NCI-H2107 (cell line): ENCODE measurements around the gene BROX.
"Not testable (repeated sequence)": the region's sequence is repeated elsewhere in the genome, so short reads cannot be mapped to it uniquely, and the experiment has no call there.

ENCODE experiments used
- DNase-seq: peaks from one replicate; lab custom pipeline; 2025; lab: John Stamatoyannopoulos, UW

BROX gene

DNA sequence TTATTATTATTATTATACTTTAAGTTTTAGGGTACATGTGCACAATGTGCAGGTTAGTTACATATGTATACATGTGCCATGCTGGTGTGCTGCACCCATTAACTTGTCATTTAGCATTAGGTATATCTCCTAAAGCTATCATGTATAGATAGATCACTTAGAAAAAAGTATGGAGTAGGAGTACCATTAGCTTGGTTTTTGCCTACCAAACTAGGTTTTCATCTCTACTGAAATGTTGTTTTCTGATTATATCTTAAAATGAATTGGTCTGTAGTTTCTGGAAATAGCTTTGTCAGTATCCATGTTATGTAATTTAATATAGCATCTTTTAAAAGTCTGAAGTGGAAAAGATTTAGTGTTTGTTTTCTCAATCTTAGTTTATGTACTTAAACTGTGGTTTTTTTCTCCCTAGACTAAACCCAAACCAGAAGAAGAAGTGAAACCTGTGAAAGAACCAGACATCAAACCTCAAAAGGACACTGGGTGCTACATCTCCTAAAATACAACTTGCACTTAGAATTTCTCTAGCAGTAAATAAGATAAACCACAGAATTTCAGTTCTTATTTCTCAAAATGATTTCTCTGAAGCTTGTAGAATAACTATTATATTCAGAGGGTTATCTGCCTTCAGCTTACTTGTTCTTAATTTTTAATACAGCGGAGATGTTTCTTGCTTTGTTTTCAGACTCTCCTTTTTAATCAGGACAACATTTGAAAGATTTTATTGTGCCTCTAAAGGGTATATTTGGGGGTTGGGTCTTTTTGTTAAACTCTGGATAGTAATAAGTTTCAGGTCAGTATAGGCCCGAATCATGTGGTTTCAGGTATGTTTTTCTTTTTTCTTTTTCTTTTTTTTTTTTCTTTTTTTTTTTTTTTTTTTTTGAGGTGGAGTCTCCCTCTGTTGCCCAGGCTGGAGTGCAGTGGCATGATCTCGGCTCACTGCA, 20.1 kb downstream of the BROX start:
- DNase-seq: no peak

DNA sequence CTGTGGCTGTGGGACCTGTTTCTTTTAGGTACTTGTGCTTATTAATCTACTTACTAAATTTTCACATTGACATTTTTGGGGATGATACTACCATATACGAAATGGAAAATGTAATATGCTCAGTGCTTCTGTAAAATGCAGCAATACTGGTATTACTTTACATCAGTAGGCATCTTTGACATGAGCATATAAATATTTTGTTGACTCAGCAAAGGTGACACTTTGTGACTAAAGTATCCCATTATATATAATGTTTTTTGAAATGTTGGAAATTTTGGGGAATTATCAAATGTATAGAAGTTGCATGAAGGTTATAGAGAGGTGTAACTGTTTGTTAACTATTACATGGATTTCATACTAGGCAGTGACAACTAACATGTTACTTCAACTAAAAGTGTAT, 22.4 kb downstream of the BROX start:
- DNase-seq: no peak

DNA sequence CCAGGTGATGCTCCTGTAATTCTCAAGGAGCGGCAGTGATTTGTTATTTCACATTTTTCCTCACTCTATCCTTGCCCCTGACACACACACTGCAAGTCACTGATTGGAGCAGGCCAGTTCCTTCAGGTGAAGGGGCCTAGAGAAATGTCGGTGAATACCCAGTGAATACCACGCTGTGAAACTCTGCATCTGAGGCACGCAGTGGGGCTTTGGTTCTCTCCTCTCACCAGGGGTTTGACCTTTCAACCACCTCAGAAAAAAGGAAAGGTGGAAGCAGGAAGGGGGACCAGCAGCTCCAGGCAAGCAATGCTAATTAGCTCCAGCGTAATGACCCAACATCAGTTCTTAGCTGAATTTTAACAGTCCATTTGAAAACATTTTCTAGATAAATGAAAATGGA, 24.1 kb downstream of the BROX start:
- no peak for DNase-seq

DNA sequence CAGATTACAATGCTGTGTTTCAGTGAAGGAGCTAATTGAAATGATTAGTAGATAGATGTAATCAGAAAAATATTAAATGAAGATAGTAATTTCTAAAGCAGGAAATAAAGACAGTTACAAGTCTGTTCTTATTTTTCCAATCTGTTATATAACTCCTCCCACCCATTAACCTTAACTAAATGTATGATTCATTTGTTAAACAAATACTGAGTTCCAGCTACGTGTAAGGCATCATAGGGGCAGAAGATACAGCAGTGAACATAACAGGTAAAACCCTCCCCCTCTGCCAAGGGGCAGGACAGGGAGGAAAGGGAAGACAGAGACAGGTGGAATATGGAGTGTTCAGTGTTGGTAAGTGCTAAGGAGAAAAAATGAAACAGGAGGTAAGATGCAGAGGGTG, 24.6 kb downstream of the BROX start, which contains the start of gene FAM177B:
TSS of gene FAM177B (plus strand) at position 231 of the 400 bp plus-strand sequence. CDS start 9,344 bp downstream, outside the sequence.
- DNase-seq: no peak

DNA sequence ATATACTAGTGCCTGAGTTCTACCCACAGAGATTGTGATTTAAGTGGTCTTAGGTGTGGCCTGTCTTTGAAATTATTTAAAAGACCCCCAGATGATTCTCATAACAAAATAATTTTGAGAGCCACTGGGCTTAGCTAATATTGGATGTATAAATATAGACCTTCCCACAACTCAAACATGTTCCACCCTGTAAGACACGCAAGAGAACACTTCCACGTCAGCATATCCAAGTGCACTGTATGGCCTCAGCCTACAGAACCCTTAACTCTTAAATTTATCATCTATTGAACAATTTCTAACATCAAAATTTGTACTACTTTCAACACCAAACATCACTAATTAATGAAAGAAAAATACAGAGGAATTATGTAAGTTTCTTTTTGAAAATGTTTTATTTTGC, 27.1 kb downstream of the BROX start:
- DNase-seq: no peak

DNA sequence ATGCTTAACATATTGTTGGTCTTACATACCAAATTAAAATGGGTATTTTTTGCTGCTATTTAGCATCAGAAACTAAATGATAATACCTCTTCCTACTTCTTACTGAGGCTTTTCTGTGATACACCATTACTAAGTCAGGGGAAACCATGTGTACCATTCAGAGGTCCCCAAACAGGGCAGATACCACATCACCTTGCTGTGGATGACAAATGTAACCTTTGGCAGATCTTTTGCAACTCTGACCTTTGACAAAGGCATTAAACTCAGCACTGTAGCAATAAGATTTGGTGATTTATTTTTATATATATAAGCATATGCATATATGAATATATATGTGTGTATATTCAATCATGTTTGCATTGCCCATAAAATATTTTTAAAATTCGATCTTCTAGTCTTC, 27.6 kb downstream of the BROX start:
- no peak for DNase-seq

DNA sequence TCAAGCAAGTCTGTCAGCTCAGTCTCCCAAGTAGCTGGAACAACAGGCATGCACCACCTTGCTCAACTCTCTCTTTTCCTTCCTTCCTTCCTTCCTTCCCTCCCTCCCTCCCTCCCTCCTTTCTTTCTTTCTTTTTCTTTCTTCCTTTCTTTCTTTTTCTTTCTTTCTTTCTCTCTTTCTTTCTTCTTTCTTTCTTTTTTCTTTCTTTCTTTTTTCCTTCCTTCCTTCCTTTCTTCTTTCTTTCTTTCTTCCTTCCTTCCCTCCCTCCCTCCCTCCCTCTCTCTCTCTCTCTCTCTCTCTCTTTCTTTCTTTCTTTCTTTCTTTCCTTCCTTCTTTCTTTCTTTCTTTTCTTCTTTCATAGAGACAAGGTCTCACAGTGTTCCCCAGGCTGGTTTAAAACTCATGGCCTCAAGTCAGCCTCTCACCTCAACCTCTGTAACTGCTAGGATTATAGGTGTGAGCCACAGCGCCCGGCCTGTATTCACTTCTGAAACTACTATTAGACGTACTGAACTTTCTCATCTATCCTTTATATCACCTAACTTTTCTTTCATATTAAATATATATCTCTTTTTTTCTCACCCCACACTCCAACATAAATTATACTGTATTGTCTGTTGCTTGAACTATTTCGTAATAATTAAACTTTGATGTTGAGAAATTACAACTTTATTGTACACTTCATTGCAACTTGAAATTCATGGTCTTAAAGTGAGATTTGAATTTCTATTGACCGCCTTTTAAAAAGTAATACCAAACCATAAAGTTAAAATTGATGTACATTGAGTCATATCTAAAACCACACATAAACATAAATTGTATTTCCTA, 29.5 kb downstream of the BROX start:
- not testable (repeated sequence) for DNase-seq

DNA sequence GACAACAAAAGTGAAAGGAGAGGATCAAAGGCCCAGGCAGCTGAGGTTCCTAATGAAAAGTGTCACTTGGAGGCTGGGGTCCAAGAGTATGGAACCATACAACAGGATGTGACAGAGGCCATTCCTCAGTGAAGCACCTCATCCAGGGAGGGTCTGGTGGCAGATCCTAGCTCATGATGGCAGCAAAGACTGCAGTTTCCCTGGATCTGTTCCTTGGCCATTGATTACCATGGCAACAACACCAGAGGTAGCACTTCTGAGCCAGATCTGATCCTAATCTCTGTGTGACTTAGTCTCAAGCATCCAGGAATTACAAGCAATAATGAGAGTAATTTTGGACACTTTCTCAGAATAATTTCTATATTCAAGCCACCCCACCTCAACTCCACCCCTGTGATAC, 37.6 kb downstream of the BROX start:
- no peak for DNase-seq

DNA sequence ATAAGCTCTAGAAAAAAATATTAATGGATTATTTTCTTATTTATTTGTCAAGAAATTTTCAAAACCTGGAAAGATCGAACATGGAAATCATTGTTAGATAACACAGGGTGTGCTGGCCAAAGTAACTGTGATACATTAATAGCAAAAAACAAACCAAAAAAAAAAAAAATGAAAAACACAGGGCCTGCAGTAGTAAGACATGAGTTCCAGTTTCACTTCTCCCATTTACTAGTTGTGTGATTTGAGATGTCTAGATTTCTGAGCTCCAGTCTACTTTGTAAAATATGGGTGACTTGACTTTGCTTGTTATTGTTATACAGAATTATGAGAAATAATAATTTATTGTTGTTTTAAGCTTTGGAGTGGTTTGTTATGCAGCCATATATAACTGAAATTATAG, 38.3 kb downstream of the BROX start:
- DNase-seq: no peak

DNA sequence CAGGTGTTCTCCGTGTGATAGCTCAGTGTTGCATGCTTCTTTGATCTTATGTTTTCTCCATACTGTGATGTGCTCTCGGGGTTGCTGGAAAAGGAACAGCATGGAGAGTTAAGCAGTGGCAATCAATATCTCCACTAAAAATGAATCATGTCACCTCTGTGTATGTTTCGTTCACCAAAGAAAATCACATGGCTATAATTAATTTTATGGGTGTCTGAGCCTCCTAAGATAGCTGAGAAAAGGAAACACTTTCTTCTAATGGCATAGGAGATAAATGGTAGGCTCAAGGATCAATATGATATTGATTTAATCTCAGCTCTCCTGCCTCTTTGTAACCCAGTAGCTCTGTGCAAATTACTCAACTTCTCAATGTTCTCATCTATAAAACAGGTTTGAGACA, 38.9 kb downstream of the BROX start:
- DNase-seq: no peak

DNA sequence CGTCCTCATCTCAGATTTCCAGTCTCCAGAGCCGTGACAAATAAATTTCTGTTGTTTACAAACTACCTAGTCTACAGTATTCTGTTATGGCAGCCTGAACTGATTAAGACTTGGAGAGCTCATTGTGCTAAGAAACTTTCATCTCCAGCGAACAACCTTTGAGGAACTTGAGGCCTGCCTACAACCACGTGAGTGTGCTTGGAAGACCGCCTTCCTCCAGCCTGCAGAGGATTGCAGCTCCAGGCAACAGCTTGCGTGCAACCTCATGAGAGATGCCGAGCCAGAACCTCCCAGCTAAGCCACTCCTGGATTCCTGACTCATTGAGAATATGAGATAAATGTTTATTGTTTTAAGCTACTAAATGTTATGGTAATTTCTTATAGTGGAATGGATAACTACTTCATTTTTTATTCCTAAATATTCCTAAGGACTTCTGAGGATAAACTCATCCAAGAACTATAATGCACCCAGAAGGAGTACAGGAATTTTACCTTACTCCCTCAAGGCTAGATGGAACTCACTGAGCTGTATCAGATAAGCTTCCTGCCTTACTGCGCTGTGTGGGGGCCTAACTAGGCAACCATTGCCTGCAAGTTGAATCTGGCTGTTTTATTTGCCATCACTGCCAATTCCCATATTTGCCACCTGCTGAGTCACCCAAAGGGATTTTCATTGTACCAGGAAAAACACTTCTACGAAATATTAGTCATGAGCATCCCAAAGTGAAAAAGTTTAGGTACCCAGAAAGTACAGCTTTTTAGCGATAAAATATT, 42.2 kb downstream of the BROX start:
- DNase-seq: no peak

DNA sequence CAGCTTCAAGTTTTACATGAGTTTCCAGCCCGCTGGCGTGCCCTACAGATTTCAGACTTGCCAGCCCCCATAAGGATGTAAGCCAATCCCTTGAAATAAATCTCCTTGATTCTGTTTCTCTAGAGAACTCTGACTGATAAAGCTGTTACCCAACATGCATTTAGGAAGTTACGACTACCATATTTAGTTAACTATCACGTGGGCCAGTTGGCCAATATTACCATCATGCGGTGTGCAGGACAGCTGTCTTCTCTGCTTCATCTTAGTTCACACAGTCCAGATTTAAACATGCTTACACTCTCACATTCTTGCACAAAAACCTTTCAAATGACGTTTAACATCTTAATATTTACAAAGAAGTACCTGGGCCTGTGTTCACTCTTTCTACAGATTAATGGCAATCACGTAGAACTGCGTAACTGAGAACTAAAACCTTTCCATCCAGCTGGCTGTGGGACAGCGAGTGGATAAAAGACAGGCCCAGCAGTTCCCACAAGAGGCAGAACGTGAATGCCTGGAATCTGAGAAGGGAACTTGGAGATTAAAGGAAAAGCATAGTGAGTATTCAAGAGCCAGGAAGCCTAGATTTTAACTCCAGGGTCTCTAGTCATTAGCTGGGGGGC, 45.4 kb downstream of the BROX start:
- no peak for DNase-seq

DNA sequence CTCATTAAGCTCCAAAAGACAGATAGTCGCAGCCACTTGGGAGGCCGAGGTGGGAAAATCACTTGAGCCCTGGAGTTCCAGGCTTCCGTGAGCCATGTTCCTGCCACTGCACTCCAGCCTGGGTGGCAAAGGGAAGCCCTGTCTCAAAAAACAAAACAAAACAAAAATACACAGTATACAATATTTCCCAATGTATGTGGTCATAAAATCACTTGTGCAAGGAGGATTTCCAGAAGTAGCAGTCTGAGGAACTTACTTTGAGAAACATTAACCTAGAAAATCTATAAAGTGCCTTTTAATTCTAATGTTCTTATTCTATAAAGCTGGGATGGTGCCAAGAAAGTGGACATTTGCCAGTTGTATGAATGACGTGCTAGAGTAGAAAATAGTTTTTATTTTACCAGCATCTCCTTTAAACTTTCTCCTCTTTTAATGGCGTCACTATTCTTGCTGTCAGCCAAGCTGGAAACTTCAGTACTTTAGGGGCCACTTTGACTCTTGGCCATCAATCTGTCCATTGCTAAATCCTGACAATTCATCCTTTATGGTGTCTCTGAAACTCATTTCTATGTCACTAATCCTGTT, 47.2 kb downstream of the BROX start:
- no peak for DNase-seq

DNA sequence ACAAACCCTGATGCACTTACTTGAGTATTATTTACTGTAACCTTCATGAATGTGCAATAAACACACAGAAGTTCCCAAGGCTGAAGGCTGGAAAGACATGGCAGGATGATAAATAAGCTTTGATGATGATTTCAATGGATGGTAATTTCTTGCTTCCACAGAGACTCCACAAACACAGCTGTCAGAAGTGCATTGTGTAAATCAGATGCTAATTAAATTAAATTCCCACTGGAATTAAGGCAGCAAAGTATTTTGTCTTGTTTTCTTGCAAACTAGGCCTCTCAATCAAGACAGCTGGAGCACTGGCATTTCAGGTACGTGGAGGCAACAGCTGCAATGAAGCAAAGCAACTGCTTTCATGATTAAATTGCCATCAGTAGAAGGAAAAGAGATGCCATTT, 48.7 kb downstream of the BROX start:
- DNase-seq: no peak

DNA sequence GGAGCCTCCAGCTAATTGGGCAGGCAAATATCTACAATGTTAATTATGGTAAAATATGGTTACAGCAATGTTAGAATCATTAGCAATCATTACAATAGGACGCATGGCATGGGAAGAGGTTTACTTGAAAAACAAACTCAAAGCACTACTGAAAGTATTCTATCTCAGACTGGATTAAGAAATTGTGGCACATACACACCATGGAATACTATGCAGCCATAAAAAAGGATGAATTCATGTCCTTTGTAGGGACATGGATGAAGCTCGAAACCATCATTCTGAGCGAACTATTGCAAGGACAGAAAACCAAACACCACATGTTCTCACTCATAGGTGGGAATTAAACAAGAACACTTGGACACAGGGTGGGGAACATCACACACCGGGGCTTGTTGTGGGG, 49.8 kb downstream of the BROX start:
- DNase-seq: not testable (repeated sequence)

DNA sequence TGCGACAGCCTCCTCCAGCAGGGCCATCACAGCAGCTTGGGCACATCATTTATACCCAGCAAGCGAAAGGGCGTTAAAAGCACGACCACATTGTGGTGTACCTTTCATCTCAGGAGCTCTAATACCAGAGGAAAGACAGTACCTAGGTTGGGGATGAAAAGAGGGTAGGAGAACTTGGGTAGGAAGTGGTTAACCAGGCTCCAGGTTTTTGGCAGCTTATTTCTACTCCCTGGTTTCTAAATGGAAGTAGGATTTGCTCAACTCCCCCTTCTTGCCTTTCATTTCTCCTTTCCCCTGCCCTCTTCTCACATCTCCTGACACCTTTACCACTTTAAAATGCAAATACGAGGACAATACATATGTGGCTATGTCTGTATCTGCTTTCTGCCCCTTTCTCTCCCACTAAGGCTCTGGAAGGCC, 54.8 kb downstream of the BROX start:
- DNase-seq: no peak

DNA sequence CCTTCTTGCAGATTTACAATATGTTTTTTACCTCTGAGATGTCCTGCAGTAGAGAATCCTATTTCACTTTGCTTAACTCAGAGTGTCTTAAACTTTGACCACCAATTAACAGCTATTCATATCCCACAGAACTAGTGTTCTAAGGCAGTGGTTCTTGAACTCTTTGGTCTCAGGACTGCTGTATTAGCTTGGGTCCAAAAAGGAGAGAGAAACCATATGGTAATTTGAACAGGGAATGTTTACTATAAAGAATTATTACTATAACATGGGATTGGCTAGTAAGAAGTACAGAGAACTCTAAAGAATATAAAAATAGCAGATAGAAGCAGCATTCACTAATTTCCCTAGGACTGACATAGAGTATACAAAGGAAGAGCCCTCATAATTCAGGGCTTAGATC, 56.2 kb downstream of the BROX start:
- no peak for DNase-seq

DNA sequence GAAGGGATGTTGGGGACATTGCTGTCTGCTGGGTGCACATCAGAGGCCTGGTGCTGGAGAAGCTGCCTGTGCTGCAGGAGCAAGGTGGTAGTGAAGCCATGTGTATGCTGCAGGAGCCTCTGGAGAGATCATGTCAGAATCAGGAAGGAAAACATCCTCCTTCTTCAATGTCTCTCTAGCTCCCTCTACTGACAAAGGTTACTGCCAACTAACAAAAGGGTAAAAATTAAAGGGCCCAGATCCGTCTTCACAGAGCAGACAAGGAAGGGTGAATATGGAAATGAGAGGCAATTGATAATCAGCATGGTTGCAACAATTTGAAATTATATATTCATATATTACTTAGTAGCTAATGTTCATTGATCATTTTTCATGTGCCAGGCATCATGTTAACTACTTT, 56.8 kb downstream of the BROX start:
- no peak for DNase-seq

DNA sequence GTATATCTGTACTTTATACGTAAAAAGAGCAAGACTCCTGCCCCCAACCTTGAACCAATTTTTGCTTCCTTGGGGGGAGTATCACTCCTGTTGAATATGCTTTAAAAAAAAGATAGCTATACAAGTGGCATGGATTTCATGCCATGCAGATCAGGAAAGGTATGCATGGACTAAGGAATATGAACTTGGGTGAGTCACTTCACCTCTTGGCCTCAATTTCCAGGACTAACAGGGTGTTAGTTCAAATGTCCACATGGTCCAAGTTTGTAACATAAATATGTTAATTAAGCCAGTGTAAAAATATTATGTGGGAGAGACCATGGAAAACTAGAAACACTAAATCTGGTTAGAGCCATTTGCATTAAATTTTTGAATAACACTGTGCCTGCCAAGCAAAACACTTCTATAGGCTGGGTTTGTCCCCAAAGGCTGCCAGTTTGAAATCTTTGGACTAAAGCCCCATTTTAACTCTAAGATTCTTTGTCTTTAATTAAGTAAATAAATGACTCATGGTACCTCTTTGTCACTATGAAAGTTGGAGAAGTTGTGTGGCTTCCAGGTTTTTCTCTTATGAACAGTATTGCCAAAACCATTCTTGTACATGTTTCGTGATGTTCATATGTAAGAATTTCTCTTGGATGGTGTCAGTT, 57.7 kb downstream of the BROX start:
- DNase-seq: no peak

DNA sequence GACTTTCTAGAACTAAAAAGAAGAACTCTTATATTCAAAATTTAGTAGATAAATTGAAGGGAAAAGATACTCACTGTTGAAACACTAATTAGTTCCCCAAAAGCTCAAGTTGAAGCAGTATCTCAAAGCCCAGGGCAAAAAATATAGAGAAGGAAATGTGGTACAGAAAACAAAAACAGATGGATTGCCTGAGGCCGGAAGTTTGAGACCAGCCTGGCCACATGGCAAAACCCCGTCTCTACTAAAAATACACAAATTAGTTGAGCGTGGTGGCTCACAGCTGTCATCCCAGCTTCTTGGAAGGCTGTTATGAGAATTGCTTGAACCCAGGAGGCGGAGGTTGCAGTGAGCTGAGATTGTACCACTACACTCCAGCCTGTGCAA, 60.6 kb downstream of the BROX start:
- DNase-seq: no peak

DNA sequence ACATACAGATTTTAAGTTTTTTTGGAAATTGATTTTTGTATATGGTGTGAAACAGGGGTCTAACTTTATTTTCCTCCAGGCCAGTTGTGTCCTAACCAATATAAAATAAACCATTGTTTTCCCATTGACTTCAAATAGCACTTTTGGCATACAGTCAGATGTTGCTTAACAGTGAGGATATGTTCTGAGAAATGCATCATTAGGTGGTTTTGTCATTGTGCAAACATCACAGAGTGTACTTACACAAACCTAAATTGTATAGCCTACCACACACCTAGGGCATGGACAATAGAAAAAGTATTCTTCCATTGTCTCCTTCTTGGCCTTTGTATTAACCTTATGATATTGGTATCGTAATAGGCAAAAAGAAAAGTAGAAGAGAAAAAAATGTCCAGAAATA, 65.1 kb downstream of the BROX start:
- DNase-seq: no peak
